Activated naive CD8-positive, alpha-beta T cell treated with anti-CD3 and anti-CD28 coated beads, Interleukin-2, amount 50 U/mL, for 16 hours (primary cell): ENCODE measurements around the gene NAPSA.
"Not testable (repeated sequence)": the region's sequence is repeated elsewhere in the genome, so short reads cannot be mapped to it uniquely, and the experiment has no call there.

ENCODE experiments used
- DNase-seq: peaks from one replicate; pipeline ENCODE4 v3.0.0-alpha.2; 2020; ENCODE audit warnings: low read depth, low spot score

NAPSA gene

DNA sequence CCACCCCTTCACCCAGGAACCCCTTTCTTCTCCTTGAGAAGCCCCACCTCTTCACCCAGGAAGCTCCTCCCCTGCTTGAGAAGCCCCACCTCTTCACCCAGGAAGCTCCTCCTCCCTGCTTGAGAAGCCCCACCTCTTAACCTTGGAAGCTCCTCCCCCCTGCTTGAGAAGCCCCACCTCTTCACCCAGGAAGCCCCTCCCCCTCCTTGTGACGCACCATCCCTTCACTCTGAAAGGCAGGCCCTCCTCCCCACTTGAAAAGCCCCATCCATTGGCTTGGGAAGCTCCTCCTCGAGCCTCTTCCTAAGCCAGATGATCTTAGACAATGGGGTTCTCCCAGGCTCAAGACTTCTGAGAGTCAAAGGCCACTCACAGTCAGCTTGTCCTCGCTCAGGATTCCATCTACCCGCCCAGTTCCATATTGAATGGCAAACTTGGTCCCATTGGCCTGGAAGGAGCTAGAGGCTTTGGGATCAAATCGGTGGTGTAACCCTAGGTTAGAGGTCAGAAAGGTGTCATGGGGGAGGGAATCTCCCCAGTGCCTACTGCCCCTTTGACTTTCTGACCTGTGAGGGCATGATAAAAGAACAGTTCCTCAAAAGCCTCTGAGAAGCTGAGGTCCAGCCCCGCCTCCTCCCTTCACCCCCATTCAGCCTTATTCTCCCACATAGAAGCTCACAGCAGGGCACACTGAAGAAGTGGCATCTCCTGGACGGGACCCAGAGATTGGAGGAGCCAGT, 4.0 kb downstream of the NAPSA start:
- no peak for DNase-seq

DNA sequence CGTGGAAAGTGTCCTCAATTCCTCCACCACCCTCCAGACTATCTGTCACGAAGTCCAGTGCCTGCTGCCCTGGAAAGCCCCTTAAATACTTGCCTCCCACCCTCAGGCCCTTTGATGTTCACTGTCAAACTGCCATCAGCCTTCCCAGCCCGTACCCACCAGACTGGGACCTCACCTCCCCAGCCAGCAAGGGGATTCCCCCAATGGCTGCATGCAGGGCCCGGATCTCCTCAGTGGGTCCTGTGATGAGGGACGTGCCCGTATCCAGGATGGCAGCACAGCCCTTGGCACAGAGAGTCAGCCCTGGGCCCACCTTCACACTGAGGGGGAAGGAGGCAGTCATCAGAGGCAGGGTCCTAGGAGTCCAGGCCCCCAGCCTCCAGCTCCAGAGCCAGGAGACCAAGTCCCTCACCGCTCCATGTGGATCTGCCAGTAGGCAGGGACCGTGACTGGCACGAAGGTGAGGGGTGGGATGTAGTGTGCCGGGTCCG, 6.1 kb downstream of the NAPSA start:
- no peak for DNase-seq

DNA sequence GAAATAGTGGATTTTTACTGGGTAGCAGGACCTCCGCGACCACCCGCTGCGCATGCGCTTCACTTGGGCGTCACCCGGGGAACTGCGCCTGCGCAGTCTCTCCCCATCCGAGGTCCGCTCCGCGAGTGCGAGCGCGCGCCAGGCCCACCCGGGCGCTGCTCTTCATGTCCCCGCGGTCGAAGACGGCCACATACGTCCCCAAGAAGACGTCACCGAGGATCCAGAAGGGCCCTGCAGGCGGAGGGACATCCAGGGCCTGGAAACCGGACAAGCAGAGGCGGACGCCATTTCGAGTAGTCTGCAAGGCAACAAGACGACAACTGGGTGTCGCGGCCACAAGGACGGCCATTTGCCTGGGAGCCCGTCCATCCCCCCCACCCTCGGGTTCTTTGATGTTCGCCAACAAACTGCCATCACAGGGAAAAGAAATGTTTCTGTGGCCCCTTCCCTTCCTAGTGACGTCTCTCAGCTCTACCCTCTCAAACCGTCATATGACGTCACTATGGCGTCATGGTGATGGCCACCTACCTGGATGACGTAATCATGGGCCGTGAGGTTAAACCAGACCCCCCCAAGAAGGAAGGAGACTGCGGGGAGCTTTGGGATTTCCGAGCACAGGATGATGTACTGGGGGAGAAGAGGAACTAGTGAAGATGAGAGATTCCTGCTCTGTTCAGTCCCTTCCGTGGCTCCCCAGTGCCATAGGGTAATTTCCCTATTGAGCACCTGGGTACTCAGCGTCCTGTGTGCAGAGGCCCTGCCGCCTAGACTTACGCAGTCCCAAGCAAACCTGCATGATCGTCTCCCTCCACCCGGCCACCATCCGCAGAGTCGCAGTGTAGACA, 6.7 kb downstream of the NAPSA start:
- DNase-seq = peak; percentile 38

DNA sequence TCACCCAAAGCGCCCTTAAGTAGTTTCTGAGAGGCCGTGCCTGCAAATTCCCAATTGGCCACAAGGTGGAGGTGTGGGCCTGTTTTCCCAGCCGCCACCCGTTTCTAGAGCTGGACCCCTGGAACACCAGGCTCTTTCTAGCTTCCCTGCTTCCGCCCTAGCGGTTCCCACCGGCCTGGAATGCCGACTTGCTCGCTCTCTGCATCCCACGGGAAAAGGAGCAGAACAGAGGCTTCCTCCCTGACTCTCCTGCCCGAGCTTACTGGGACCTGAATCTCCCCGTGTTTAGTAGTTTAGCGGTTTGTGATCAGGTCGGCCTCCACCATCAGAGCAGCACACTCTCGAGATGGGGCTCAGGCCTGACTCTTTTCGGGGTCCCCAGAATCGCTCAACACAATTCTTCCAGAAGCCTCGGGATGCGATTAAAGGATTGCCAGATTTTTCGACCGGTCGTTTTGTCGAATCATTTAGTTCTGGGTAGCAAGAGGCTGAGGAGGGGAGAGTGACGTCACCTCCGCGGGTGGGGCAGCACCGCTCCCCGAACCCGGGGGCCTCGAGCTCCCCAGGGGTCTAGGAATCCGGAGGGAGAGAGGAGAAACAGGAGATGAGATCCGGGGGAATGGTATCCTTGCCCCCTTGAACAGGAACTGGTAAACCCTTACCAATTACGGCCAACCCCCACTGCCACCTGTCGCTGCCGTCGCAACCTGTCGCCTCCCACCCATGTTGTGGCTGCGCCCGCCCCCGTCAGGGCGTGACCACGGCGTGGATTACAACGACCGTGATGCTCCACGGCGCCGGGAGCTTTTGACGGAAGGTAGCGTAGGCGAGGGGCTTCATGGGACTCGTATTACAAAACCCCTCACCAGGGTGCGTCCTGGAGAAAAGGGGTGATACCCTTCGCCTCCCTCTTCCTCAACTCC, 8.0 kb downstream of the NAPSA start:
- peak; percentile 70 for DNase-seq

DNA sequence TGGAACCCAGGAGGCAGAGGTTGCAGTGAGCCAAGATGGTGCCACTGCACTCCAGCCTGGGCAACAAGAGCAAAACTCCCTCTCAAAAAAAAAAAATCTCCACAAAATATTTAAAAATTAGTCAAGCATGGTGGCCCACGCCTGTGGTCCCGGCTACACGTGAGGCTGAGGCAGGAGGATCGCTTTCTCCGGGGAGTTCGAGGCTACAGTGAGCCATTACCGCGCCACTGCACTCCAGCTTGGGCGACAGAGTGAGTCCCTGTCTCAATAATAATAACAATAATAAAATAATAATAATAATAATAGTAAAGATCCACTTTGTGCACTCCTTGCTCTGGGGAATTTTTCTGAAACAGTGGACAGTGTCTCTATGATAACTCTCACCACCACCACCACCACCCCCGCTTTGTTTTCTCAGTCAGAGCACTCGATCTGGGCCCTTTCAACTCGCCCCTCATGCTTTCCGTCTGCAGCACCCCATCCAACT, 8.7 kb downstream of the NAPSA start:
- no peak for DNase-seq

DNA sequence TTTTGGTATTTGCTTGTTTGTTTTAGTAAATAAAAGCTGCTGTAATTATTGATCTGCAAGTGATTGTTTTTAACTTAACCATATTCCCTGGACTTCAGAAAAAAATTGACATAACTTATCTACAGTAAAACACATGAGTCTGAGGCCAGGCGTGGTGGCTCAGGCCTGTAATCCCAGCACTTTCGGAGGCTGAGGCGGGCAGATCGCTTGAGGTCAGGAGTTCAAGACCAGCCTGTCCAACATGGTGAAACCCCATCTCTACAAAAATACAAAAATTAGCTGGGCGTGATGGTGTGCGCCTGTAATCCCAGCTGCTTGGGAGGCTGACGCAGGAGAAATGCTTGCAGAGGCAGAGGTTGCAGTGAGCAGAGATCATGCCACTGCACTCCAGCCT, 12.0 kb downstream of the NAPSA start:
- DNase-seq = not testable (repeated sequence)

DNA sequence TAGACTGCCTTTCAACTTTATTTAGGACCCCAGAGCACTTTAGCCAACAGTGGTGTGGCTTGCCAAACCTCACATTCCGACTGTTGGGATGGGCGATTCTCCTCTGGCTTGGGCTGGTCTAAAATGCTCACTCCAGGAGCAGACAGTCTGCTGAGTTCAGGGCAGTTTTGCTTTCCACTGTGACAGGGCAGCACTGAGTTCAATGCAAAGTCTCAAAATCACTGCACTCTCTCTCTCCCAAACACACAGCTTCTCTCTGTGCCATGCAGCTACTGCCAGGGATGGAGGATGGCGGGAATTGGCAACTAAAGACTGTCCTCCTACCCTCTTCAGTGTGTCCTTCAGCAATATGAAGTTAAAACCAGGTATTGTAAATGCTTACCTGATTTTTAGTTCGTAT, 13.2 kb downstream of the NAPSA start:
- DNase-seq = no peak

DNA sequence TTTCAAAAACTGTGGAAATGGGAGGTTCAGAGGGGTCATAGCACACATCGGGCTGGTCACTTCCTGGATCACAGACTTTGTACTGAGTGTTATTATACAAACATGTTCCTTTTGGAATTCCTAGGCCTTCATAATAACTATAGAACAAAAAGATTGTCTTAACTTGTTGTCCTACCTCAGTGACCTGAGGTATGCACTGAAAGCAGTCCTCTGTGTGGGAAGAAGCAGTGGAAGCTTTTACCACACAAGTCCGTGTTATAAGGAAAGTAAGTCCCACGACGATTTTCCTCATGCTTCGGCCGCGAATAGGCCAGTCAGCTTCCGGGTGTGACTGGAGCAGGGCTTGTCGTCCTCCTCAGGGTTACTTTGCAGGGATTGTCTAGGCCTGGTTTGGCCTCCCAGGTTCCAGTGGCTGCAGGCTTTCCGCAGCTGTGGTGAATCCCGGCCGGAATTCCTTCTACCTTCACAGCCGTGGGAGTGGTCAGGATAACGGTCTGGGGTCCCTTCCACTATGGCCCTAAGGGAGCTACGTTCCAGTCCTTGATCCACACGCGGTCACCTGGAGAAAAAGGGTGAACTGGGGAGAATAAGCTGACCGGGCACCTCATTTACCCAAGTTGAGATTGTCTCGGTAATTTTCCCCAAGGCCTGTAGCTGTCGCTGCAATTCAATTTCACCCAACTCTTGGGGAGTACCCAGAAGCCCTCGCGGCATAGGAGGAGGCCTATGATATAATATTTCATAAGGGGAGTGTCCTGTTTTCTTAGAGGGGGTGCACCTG, 16.0 kb downstream of the NAPSA start:
- no peak for DNase-seq

DNA sequence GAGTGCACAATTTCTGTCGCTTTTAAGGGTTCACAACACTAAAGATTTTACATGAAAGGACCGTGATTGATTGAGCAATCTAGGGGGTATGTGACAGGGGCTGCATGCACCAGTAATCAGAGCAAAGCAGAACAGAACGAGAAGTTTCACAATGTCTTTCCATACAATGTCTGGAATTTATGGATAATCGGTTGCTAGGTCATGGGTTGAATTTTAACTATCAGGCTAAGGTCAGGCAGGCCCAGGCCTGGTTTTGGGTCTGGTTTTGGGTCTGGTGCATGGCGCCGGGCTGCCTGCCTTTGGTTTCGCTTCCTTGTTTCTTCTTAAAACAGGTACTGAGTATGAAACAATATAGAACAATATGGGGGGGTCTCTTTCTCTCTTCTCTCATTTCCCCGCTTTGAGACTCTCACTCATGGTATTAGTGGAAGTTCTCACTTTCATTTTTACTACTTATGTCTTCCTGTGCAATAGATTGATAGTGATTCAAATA, 18.3 kb downstream of the NAPSA start:
- not testable (repeated sequence) for DNase-seq

DNA sequence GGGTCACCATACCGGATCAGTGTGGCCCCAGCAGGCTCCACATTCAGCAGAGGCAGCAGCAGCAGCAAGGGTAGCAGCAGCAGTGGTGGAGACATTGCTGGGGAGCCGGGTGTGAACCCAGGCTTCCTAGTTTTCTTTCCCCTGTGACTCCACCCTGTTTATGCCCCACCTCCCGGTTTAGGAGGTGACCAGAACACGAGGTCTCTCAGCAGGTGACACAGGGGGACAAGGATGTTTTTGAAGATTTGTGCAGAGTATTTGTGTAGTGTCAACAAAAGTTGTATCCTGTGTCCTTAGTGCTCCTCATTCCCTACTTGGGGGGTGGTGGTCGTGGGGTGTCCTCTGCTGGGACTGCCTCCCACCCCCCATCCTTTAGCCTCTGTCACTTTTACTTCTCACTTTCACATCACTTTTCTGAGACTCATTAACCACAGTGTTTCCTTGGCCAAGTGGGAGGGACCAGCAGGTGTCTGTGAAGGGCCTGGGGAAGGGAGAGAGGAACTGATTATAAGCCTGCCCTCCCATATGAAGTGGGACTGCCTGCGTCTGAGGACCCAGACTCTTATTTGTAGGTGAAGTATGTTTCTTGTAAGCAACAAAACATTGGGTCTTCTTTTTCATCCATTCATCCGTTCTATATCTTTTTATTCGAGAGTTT, 20.6 kb downstream of the NAPSA start:
- no peak for DNase-seq

DNA sequence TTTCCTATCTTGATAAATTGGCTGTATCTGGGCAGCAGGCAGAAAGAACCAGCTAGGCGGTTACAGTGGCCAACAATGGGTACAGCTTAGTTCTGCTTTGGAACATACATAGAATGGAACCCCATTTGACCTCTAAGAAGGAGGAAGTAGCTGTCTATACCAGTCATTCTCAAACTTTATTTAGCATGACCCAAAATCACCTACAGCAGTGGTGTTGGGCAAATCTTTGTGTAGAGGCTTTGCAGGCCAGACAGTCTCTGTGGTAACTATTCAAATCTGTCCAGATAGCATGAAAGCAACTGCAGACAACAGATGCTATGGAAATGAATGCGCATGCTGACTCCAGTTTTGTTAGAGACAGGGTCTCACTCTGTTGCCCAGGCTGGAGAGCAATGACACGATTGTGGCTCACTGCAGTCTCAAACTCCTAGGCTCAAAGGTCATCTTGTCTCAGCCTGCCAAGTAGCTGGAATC, 24.3 kb downstream of the NAPSA start:
- no peak for DNase-seq

DNA sequence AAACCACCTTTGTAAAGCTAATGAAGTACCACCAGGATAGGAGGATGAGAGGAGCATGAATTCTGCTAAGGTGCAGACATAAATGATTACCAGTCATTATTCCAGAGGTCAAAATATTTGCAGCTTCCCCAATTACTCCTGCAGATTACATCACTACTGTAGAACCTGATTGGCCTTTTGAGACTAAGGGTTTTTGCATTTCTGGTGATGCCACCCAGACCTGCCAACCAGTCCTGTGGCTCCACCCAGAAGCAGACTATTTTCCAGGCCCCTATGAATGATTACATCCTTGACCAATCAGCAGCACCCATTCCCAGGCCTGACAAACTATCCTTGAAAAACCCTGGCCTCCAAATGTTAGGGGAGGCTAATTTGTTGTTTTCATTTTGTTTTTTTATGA, 25.1 kb downstream of the NAPSA start:
- DNase-seq = no peak

DNA sequence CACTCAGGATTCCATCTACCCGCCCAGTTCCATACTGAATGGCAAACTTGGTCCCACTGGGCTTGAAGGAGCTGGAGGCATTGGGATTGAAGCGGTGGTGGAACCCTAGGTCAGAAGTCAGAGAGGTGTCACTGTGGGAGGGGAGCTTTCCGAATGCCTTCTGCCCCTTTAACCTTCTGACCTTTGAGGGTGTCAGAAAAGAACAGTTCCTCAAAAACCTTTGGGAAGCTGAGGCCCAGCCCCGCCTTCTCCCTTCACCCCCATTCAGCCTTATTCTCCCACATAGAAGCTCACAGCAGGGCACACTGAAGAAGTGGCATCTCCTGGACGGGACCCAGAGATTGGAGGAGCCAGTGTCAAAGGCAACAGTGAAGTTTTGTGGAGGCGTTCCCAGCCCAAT, 28.4 kb downstream of the NAPSA start:
- not testable (repeated sequence) for DNase-seq

DNA sequence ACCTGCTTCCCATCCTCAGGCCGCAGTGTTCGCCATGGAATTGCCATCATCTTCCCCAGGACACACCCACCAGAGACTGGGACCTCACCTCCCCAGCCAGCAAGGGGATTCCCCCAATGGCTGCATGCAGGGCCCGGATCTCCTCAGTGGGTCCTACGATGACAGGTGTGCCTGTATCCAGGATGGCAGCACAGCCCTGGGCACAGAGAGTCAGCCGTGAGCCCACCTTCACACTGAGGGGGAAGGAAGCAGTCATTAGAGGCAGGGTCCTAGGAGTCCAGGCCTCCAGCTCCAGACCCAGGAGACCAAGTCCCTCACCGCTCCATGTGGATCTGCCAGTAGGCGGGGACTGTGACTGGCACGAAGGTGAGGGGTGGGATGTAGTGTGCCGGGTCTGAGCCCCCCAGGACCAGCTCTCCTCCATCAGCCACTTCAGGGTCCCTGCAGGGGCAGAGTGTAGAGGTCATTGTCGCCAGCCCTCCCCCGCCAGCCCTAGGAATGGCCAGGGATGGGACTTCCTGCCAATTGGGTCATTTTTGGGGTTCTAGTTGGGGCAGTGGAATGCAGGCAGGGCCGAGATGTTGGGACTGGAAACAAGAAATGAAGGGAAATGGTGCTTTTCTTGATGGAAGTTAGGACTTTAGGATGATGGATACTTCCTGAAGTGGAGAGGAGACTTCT, 30.6 kb downstream of the NAPSA start:
- no peak for DNase-seq

DNA sequence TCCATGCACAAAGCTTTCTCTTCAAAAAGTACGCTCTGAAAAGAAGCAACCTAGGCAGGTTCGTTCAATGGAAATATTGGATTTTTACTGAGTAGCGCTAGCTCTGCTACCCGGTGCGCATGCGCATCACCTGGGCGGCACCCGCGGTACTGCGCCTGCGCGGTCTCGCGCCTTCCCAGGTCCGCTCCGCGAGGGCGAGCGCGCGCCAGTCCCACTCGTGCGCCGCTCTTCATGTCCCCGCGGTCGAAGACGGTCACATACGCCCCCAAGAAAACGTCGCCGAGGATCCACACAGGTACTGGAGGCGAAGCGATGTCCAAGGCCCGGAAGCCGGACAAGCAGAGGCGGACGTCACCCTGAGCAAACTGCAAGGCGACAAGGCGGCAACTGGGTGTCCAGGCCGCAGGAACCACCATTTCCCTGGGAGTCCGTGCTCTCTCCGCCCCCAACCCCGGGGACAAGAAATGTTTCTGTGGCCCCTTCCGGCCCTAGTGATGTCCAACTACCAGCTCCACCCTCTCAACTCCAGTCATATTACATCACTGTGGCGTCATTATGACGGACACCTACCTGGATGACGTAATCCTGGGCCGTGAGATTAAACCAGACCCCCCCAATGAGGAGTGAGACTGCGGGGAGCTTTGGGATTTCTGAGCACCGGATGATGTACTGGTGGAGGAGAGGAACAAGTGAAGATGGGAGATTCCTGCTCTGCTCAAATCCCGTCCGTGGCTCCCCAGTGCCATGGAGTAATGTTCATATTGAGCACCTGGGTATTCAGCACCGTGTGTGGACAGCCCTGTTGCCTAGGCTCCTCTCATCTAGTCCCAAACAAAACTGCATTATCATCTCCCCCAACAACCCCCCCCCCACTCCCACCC, 31.5 kb downstream of the NAPSA start:
- peak; percentile 47 for DNase-seq

DNA sequence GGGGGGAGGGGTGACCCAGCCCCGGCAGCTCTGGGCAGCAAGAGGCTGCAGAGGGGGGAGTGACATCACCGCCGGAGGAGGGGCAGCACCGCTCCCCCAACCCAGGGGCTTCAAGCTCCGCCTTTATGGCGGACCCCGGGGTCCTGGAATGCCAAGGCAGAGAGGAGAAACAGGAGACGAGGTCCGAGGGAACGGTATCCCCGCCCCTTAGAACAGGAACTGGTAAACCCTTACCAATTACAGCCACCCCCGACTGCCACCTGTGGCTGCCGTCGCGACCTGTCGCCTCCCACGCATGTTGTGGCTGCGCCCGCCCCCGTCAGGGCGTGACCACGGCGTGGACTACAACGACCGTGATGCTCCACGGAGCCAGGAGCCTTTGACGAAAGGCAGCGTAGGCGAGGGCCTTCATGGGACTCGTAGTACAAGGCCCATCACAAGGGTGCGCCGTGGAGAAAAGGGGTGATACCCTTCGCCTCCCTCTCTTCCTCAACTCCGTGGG, 32.2 kb downstream of the NAPSA start:
- DNase-seq = peak; percentile 68

DNA sequence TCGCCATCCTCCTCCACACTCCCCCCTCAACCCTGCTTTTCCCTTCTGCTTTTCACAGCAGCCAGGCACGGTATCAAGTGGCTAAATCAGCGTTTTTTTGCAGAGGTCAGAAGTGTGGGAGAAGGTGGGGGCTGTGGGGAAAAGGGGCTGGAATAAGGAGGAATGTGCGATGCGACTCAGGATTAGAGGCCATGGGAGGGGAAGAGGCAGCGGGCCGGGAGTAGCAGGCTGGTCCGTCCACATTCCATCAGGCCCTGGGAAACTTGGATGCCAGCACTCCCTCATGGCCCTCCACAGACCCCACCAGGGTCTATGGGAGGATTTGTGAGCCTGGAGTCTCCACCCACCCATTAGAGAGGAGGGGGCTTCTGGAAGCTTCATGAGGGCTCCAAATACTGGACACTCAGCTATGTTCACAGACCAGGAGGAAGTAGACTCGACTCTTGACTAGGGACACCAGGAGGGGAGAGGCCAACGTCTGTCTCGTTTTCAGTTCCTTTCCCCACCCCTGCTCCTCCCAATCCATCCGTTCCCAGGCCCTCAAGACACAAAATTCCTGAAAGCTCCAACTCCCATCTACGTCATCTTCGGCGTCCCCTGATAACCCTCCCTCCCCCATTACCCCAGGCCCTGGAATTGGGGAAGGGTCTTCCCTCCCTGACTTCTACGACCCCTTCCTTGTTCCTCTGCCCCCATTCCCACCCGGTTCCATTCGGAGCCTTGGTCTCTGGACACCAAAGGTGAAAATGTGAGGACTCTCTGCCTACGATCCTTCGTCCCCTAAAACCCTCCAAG, 33.0 kb downstream of the NAPSA start:
- no peak for DNase-seq

DNA sequence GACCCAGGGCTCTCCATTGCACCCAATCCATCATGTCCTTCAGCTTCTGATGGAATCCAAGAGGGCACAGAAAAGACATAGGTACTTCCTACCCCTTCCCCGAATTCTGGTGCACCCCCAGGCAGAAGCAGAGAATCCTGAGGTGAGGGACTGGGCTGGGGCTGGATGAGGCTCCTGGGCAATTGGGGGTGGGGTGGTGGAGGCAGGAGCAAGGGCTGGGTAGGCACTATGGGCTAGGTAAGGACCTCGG, 33.5 kb downstream of the NAPSA start:
- no peak for DNase-seq
